Loucy (cell line): Measurements from ENCODE around the gene RNF8.

Experiments used
- H2AFZ ChIP-seq: fragments of 200-600 bp; sonication (generic); 2 replicates; pipeline ENCODE4 v1.6.0; 2016; ENCODE audit warnings: antibody characterized with exemption, mild to moderate bottlenecking, low read length, moderate library complexity
- H3F3A ChIP-seq: fragments of 200-600 bp; 2 replicates; pipeline ENCODE4 v1.6.0; 2016; ENCODE audit warnings: antibody characterized with exemption, low read depth, mild to moderate bottlenecking
- H3K27me3 ChIP-seq: fragments of 200-600 bp; sonication (generic); 2 replicates; pipeline ENCODE4 v1.6.1; 2014; ENCODE audit warnings: low read length, mild to moderate bottlenecking; ENCODE audit not compliant: insufficient read depth, poor library complexity, severe bottlenecking
- H3K36me3 ChIP-seq: fragments of 200-600 bp; sonication (generic); 2 replicates; pipeline ENCODE4 v1.6.1; 2016; ENCODE audit warnings: low read length; ENCODE audit not compliant: insufficient read depth
- H3K4me1 ChIP-seq: fragments of 200-600 bp; sonication (generic); 2 replicates; pipeline ENCODE4 v1.5.1; 2014; ENCODE audit warnings: low read length, mild to moderate bottlenecking; ENCODE audit not compliant: insufficient read depth, poor library complexity, severe bottlenecking
- H3K4me2 ChIP-seq: fragments of 200-600 bp; sonication (generic); 2 replicates; pipeline ENCODE4 v1.6.0; 2014; ENCODE audit warnings: antibody characterized with exemption, low read length, low read depth, mild to moderate bottlenecking; ENCODE audit not compliant: poor library complexity, severe bottlenecking
- H3K4me3 ChIP-seq: fragments of 200-600 bp; sonication (generic); 2 replicates; pipeline ENCODE4 v1.5.1; 2014; ENCODE audit warnings: low read length, mild to moderate bottlenecking, mixed read lengths; ENCODE audit not compliant: poor library complexity, severe bottlenecking
- H3K79me2 ChIP-seq: fragments of 200-600 bp; sonication (generic); 2 replicates; pipeline ENCODE4 v1.6.1; 2014; ENCODE audit warnings: low read length; ENCODE audit not compliant: insufficient read depth
- H3K9ac ChIP-seq: fragments of 200-600 bp; sonication (generic); 2 replicates; pipeline ENCODE4 v1.6.0; 2014; ENCODE audit warnings: mild to moderate bottlenecking, low read depth, low read length, moderate library complexity; ENCODE audit not compliant: poor library complexity, severe bottlenecking
- H3K9me2 ChIP-seq: fragments of 200-600 bp; sonication (generic); replicated peaks from 2 replicates; pipeline ENCODE4 v1.6.1; 2016; ENCODE audit warnings: low read depth, low read length, mixed read lengths
- H3K9me3 ChIP-seq: fragments of 200-600 bp; sonication (generic); 2 replicates; pipeline ENCODE4 v1.6.1; 2014; ENCODE audit warnings: mild to moderate bottlenecking, antibody characterized with exemption, low read length, low read depth; ENCODE audit not compliant: insufficient read depth
- H4K20me1 ChIP-seq: fragments of 200-600 bp; sonication (generic); 2 replicates; pipeline ENCODE4 v1.6.0; 2014; ENCODE audit warnings: antibody characterized with exemption, low read length, mild to moderate bottlenecking; ENCODE audit not compliant: insufficient read depth, poor library complexity, severe bottlenecking
- CTCF ChIP-seq: fragments of 200-600 bp; sonication (generic); conservative IDR thresholded peaks from 2 replicates; pipeline ENCODE4 v1.5.1; 2014; ENCODE audit warnings: mild to moderate bottlenecking, antibody characterized with exemption, low read length
- EZH2phosphoT487 ChIP-seq: fragments of 200-600 bp; IDR thresholded peaks from 2 replicates; pipeline ENCODE4 v1.6.1; 2018; ENCODE audit warnings: antibody characterized with exemption, mild to moderate bottlenecking, moderate library complexity, borderline replicate concordance

Gene RNF8

GRCh38 chr6:37354526-37355384, 972 bp downstream of the RNF8 start:
- peak overlapping the region; percentile 89 for H3K9ac ChIP-seq
- peaks cover 35% of the 10 kb centered on the region for H3K4me1 ChIP-seq
- peak overlapping the region; percentile 97 for H3K4me3 ChIP-seq
- H3K4me2 ChIP-seq, result peak overlapping the region; percentile 85
- H3K9me2 ChIP-seq, result no peaks in the 10 kb centered on the region
- no peaks in the 10 kb centered on the region for H3F3A ChIP-seq
- H3K36me3 ChIP-seq, result no peaks in the 10 kb centered on the region
- TF ChIP-seq CTCF, result no peak
- no peak for TF ChIP-seq EZH2phosphoT487
- H4K20me1 ChIP-seq, result peaks cover 16% of the 10 kb centered on the region
- H3K9me3 ChIP-seq, result no peaks in the 10 kb centered on the region
- H3K79me2 ChIP-seq, result peaks cover 47% of the 10 kb centered on the region
- no peaks in the 10 kb centered on the region for H3K27me3 ChIP-seq
- H2AFZ ChIP-seq, result peak overlapping the region; percentile 93

GRCh38 chr6:37357288-37357687, 3.5 kb downstream of the RNF8 start:
- peaks cover 16% of the 10 kb centered on the region for H4K20me1 ChIP-seq
- H3K9me2 ChIP-seq, result no peaks in the 10 kb centered on the region
- H3K27me3 ChIP-seq, result no peaks in the 10 kb centered on the region
- peaks cover 9% of the 10 kb centered on the region; the same call in 1 of the 2 replicates for H3K36me3 ChIP-seq
- H3K4me1 ChIP-seq, result peaks cover 46% of the 10 kb centered on the region
- H3K4me2 ChIP-seq, result peak overlapping the region; percentile 85
- peaks cover 47% of the 10 kb centered on the region for H3K79me2 ChIP-seq
- peak overlapping the region; percentile 97 for H3K4me3 ChIP-seq
- peaks cover 3% of the 10 kb centered on the region; the same call in 1 of the 2 replicates for H3F3A ChIP-seq
- H2AFZ ChIP-seq, result no peak overlapping the region
- H3K9ac ChIP-seq, result peak overlapping the region; percentile 89
- no peak for TF ChIP-seq CTCF
- TF ChIP-seq EZH2phosphoT487, result no peak
- H3K9me3 ChIP-seq, result no peaks in the 10 kb centered on the region

- Histone ChIP-seq H3K4me2 (peak overlapping the region; percentile 85), H3K27me3 (no peaks in the 10 kb centered on the region), H3K4me1 (peaks cover 52% of the 10 kb centered on the region), H3F3A (peaks cover 3% of the 10 kb centered on the region; the same call in 1 of the 2 replicates), H2AFZ (no peak overlapping the region), H3K9me3 (no peaks in the 10 kb centered on the region), H3K36me3 (peaks cover 9% of the 10 kb centered on the region; the same call in 1 of the 2 replicates), H3K9me2 (no peaks in the 10 kb centered on the region), H3K9ac (no peak overlapping the region), H4K20me1 (peaks cover 16% of the 10 kb centered on the region), H3K4me3 (no peak overlapping the region), H3K79me2 (peaks cover 47% of the 10 kb centered on the region)
- no peak for TF ChIP-seq CTCF
- no peak for TF ChIP-seq EZH2phosphoT487
Observed at GRCh38 chr6:37357860-37358259, 4.1 kb downstream of the RNF8 start.
